GM11168 (cell line): ENCODE results near the gene HOTAIR.

ENCODE experiments used
- in situ Hi-C: fragments of 300-500 bp; cut with MboI; formaldehyde crosslinking; loops from one replicate; pipeline ENCODE4 v1.12.0; 2022; ENCODE audit warnings: low sequenced_read_pairs; ENCODE audit not compliant: unreplicated experiment

HOTAIR gene

DNA sequence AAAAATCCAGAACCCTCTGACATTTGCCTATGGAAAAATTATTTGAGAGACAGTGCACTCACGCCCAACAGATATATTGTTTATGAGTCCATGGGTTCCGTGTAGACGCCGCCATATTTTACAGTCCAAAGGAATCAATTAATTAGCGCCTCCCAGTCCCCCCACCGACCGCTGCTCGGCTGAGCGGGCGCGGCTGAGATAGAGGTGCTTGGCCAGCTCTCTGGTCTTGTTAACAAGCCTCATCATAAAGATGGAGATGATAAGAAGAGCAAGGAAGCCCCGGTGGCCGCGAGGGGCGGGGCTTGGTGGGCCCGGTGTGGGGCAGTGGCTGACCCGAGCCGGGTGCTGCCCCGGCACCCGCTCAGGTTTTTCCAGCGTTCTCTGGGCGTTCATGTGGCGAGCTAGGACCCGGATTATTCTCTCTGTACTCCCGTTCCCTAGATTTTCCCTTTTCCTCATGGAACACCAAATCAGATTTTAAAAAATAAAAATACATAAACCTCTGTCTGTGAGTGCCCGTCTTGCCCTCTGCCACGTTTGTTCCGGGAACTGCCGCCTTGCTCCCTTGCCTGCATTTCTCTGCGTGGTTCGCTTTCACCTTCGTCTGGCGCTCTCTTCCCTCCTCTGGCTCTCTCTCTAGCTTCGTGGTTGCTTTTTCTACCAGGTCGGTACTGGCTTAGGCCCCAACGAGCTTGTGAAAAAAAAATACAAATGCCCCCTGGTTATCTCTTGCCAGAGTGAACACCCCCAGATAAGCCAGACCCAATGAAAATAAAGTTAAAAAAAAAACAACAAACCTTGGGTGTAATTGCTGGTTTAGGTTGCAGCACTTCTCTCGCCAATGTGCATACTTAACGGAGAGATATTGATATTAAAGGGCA lies 11.1 kb downstream of the HOTAIR start:
- in situ Hi-C loops = no loop called here

- in situ Hi-C loops = no loop called here
Observed at GRCh38 chr12:53963005-53963404, 11.7 kb downstream of the HOTAIR start.

- in situ Hi-C loops = no loop called here
Observed at GRCh38 chr12:53961025-53961761, 13.6 kb downstream of the HOTAIR start.

DNA sequence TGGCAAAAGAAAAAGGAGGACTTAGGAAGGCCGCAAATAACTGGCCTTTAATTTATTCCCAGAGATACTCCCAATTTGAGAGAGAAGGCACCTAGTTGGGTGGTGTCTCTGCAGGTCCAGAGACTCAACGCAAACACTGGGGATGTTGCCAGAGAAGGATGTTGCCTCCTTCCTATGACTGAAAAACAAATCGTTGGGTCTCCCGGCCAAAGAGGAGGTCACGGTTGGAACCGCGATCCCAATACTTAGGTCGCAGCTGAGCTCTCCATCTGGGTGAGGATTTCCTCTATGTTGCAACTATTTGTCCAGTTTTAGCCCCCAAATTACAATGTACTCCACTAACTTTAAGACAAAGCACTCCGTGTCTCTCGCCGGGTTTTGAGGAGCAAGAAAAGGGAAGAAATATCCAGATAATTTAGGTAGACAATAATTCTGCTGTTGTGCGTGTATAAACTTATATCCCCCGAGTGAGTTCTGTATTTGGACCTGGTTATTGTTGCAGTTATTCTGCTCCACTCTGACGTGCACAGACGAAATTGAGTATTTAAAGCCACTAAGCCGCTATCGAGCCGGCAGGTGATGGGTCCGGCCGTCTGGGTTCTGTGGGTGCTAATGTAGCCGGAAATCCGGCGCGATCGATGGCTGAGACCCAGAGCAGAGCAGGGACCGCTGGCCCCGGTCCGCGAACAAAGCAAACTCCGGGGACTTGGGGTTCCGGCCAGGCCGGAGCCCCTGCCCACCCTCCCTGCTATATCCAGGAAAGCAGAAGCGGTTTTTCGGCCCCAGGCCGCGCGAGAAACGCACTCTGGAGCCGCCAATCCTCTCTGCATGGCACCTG lies 14.3 kb downstream of the HOTAIR start:
- in situ Hi-C loops = no loop called here

- in situ Hi-C loops = no loop called here
Observed at GRCh38 chr12:53959314-53959713, 15.4 kb downstream of the HOTAIR start.

- in situ Hi-C loops = no loop called here
Observed at GRCh38 chr12:53958128-53958527, 16.6 kb downstream of the HOTAIR start.

- in situ Hi-C loops = no loop called here
Observed at GRCh38 chr12:53956914-53957536, 17.7 kb downstream of the HOTAIR start.

DNA sequence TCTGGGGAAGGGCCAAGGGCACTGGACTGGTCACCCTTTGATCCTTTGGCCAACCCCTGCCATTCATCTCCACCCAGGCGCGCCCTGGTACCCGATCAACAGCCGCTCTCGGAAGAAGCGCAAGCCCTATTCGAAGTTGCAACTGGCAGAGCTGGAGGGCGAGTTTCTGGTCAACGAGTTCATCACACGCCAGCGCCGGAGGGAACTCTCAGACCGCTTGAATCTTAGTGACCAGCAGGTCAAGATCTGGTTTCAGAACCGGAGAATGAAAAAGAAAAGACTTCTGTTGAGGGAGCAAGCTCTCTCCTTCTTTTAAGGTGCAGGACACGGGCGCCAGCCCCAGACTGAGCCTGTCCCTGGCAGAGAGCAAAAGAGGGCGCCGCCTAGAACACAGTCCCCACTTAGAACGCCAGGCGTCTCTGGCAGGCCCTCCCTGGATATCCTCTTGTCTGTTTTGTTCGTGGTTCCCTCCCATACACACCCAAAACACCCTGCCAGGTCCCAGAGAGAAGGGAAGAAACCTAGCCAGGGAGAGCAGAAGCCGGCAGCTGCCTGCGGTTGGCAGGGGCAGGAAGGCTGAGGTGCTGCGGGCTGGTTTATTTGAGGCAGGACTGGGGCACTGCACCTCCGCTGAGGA lies 18.4 kb downstream of the HOTAIR start:
- in situ Hi-C loops = no loop called here

GRCh38 chr12:53955776-53956250 lies 18.9 kb downstream of the HOTAIR start:
- in situ Hi-C loops = no loop called here

DNA sequence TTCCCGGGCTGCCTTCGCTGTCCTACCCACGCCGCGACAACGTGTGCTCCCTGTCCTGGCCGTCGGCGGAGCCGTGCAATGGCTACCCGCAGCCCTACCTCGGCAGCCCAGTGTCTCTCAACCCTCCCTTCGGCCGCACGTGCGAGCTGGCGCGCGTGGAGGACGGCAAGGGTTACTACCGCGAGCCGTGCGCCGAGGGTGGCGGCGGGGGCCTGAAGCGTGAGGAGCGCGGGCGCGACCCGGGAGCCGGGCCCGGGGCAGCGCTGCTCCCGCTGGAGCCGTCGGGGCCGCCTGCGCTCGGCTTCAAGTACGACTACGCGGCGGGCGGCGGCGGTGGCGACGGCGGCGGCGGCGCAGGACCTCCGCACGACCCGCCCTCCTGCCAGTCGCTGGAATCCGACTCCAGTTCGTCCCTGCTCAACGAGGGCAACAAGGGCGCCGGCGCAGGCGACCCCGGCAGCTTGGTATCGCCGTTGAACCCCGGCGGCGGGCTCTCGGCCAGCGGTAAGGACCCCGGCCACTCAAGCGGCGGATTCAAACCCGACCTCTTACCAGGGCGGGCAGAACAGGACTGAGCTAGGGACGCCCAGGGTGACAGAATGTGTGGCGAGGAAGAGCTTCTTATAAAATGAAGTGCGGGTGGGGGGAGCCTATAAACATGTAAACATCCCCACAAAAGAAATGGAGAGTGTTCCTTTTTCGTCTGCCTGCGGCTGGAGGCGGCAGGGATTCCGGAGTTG lies 19.5 kb downstream of the HOTAIR start:
- in situ Hi-C loops = no loop called here

DNA sequence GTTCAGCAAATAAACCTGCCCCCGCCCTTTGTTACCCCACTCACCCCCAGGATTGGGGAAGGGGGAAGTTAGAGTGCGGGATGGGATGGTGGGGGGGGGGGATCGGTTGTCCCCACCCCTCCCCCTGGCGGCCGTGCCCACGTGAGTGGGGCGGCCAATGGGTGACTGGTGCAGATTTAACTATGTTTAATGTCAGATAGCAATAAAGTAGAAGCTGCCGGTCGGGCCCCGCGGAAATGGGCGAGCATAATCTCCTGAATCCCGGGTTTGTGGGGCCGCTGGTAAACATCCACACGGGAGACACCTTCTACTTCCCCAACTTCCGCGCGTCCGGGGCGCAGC lies 20.1 kb downstream of the HOTAIR start, which contains the start of gene HOXC12:
HOXC12 (plus strand) TSS at position 210 of the 342 bp plus-strand sequence; CDS start at position 237, 27 bp downstream.
- in situ Hi-C loops = no loop called here

GRCh38 chr12:53953831-53954693 lies 20.7 kb downstream of the HOTAIR start:
- in situ Hi-C loops = no loop called here

GRCh38 chr12:53952871-53953734 lies 21.7 kb downstream of the HOTAIR start:
- in situ Hi-C loops = no loop called here

GRCh38 chr12:53952335-53952694 lies 22.4 kb downstream of the HOTAIR start:
- in situ Hi-C loops = no loop called here

DNA sequence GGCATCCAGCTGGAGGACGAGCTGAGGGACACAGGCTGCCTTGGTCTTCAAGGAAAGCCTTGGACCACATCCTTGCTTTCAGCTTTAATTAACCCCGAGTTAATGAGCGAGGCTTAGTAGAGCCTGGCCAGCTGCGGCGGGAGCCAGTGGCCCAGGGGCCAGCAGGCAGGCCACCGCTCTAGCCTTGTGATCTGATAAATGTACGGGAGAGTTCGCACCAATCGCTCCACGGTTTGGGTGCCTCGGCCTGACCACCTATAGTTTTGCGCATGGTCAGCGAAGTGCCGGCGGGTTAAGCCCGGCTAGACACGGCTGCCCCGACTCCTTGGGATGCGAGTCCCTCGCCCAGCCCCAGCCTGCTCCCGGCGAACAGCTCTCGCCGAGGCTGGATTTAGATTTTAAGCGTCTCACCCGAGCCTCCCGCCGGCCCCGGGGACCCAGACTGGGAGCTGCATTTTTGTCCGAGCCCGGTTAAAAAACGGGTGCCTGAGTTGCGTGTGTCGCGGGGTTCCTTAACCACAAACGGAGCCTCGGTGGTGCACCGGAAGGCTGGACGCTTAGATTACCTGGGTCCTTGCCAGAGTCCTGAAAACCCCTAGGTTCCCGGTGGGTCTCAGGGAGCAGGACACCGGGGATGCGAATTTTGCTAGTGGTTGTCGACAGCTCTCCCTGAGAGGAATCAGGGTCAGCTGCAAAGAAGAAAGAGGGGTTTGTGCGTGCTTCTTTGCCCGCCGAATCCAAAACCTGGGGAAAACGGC lies 23.0 kb downstream of the HOTAIR start:
- in situ Hi-C loops = no loop called here

GRCh38 chr12:53950789-53951576 lies 23.8 kb downstream of the HOTAIR start:
- in situ Hi-C loops = no loop called here
